Embryonic facial prominence (tissue), 1 donor: ENCODE data around the gene SOX11.

Source experiments
- DNase-seq: peaks from one replicate; pipeline ENCODE4 v3.0.0-alpha.2; 2016; ENCODE audit errors: extremely low spot score

The SOX11 gene

DNA sequence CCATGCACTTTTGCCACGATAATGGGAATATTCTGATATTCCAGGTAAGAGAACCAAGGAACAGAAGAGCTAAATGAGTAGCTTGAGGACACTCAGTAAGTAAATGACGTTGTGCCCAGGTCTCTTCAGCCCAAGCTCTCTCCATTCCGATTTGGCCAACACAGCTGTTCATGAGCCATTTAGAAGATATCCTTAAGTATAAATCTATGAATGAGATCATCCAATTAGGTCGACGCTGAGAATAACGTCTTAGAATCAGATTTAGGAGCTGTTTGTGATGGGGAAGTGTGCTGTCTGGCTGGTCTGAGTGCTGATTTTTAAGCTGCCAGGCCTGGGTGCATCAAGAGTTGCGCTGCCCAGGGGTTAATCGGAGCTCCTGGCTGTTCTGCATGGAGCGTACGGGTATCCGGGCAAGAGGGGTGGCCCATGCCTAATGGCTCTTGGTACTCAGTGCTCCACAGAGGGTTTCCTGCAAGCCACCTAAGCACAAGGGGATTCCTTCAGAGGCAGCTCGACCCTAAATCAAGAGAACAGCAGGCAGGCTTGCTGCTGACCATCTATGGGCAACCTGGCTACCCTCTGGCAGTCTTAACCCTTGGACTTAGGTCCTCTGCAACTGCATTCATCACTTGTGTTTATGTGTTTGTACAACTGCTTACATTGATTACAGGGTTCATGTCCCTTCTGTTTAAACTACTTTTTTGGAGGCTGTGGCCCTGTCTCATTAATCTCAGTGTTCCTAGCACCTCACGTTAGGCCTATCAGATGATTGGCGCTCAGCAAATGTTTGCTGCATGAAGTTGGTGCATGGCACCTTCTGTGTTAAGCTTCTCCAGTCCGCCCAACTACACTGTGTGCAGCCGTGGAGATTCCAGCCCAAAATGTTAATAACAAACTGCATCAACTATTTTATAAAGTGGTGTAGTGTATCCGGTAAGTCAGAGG is 31.9 kb downstream of the SOX11 start:
- no peak for DNase-seq

- no peak for DNase-seq
Measured at GRCh38 chr2:5725072-5725471, 32.9 kb downstream of the SOX11 start.

- DNase-seq: peak; percentile 55
Measured at GRCh38 chr2:5725794-5726463, 33.7 kb downstream of the SOX11 start.

GRCh38 chr2:5727235-5727634 is 35.1 kb downstream of the SOX11 start:
- no peak for DNase-seq

- DNase-seq: peak; percentile 14
Measured at GRCh38 chr2:5729416-5729815, 37.2 kb downstream of the SOX11 start.

GRCh38 chr2:5730386-5730785 is 38.2 kb downstream of the SOX11 start:
- DNase-seq: no peak

GRCh38 chr2:5734859-5735520 is 42.8 kb downstream of the SOX11 start:
- no peak for DNase-seq

GRCh38 chr2:5735521-5735861 is 43.3 kb downstream of the SOX11 start:
- no peak for DNase-seq

- DNase-seq: no peak
Measured at GRCh38 chr2:5736050-5736449, 43.9 kb downstream of the SOX11 start.

DNA sequence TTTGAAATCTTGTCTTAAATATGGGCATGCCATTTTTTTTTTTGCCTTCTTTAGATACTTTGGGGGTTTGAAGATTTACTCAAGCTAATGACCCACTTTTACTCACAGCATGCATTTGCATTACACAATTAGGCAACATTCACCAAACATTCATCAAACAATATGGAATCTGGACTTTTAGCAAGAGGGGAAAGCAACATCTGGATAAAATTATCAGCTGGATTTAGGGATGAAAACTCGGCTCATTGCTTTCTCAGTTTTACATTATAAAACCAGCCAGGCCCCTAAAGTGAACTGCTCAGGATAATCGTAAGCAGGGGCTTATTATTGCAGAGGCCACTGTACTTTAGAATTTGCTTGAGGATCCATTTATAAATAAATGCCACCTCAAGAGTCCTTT is 44.7 kb downstream of the SOX11 start:
- no peak for DNase-seq

- no peak for DNase-seq
Measured at GRCh38 chr2:5740053-5740452, 47.9 kb downstream of the SOX11 start.

DNA sequence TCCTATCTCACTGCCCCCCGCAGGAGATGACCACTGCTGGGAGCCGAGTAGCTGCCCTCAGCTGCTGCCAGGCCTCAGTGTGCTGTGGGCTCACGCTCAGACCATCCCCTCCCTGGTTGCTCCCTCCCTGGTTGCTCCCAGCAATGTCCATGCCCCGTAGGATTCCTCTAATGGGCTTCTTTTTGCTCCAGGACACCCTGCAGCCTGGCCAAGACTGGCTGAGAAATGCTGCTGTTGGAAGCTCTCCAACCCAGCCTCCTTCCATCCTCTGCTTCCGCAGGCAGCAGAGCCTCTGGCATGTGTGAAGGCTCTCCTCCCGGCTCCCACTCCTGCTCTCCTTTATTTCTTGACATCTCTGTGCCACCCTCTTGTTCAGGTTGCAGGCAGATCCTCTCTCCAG is 48.6 kb downstream of the SOX11 start:
- DNase-seq: no peak

DNA sequence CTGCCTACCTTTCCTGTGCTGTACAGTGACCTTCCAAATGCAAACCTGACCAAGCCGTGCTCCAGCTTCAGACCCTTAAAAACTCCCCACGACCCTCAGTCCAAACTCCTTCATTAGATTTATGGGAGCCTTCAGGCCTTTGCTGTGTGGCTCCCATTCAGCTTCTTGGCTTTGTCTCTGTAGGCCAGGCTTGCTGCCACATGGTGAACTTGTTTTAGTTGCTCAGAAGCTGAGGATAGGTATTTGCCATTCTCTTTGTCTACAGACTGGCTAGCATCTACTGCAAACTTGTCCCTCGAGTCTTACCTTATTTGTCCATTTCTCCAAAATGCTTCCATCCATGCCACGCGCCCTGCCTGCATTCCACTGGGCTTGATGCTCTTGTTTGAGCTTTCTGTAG is 49.1 kb downstream of the SOX11 start:
- DNase-seq: no peak

- no peak for DNase-seq
Measured at GRCh38 chr2:5742126-5742525, 49.9 kb downstream of the SOX11 start.

- DNase-seq: no peak
Measured at GRCh38 chr2:5748391-5748790, 56.2 kb downstream of the SOX11 start.

GRCh38 chr2:5748946-5749345 is 56.8 kb downstream of the SOX11 start:
- no peak for DNase-seq

GRCh38 chr2:5749347-5749746 is 57.2 kb downstream of the SOX11 start:
- DNase-seq: no peak
